DOHH2 (cell line): Measurements from ENCODE around the gene PTPRN2.

ENCODE experiments used
- H3F3A ChIP-seq: fragments of 200-600 bp; sonication (generic), shearing (Covaris generic); 2 replicates; pipeline ENCODE4 v1.6.0; 2016; ENCODE audit warnings: antibody characterized with exemption, mild to moderate bottlenecking; ENCODE audit not compliant: control insufficient read depth, insufficient read depth
- H3K27ac ChIP-seq: fragments of 200-600 bp; sonication (generic); 2 replicates; pipeline ENCODE4 v1.5.1; 2014; ENCODE audit warnings: low read depth, mild to moderate bottlenecking, low read length, moderate library complexity
- H3K27me3 ChIP-seq: fragments of 200-600 bp; sonication (generic); 2 replicates; pipeline ENCODE4 v1.6.1; 2014; ENCODE audit warnings: mild to moderate bottlenecking, low read length, mixed read lengths; ENCODE audit not compliant: control insufficient read depth
- H3K36me3 ChIP-seq: fragments of 200-600 bp; sonication (generic); 2 replicates; pipeline ENCODE4 v1.6.1; 2014; ENCODE audit warnings: mild to moderate bottlenecking, low read length, moderate library complexity, mixed read lengths; ENCODE audit not compliant: control insufficient read depth
- H3K4me1 ChIP-seq: fragments of 200-600 bp; sonication (generic); 2 replicates; pipeline ENCODE4 v1.6.1; 2014; ENCODE audit warnings: mild to moderate bottlenecking, low read length, mixed read lengths; ENCODE audit not compliant: control insufficient read depth
- H3K4me2 ChIP-seq: fragments of 200-600 bp; sonication (generic); 2 replicates; pipeline ENCODE4 v1.6.0; 2014; ENCODE audit warnings: mild to moderate bottlenecking, low read length, moderate library complexity
- H3K4me3 ChIP-seq: fragments of 200-600 bp; sonication (generic); 2 replicates; pipeline ENCODE4 v1.5.1; 2014; ENCODE audit warnings: mild to moderate bottlenecking, low read length, mixed read lengths
- H3K79me2 ChIP-seq: fragments of 200-600 bp; sonication (generic); 2 replicates; pipeline ENCODE4 v1.6.1; 2014; ENCODE audit warnings: mild to moderate bottlenecking, low read length, mixed read lengths; ENCODE audit not compliant: control insufficient read depth
- H3K9me2 ChIP-seq: fragments of 200-600 bp; sonication (generic); replicated peaks from 2 replicates; pipeline ENCODE4 v1.6.1; 2014; ENCODE audit warnings: mild to moderate bottlenecking, low read length, mixed read lengths; ENCODE audit not compliant: control insufficient read depth
- H3K9me3 ChIP-seq: fragments of 200-600 bp; sonication (generic); 2 replicates; pipeline ENCODE4 v1.6.1; 2014; ENCODE audit warnings: antibody characterized with exemption, low read length, mixed read lengths; ENCODE audit not compliant: control insufficient read depth, insufficient read depth
- H4K20me1 ChIP-seq: fragments of 200-600 bp; sonication (generic); 2 replicates; pipeline ENCODE4 v1.6.0; 2014; ENCODE audit warnings: low read depth, mild to moderate bottlenecking, antibody characterized with exemption, low read length, moderate library complexity; ENCODE audit not compliant: control insufficient read depth, insufficient read depth
- CTCF ChIP-seq: fragments of 200-600 bp; sonication (generic); IDR thresholded peaks from one replicate; pipeline ENCODE4 v1.5.1; 2014; ENCODE audit warnings: antibody characterized with exemption, mild to moderate bottlenecking, low read depth, low read length; ENCODE audit not compliant: poor library complexity, severe bottlenecking
- EZH2phosphoT487 ChIP-seq: fragments of 200-600 bp; sonication (generic); IDR thresholded peaks from 2 replicates; pipeline ENCODE4 v1.6.1; 2017; ENCODE audit warnings: borderline replicate concordance, mild to moderate bottlenecking, antibody characterized with exemption, low read length, moderate library complexity, mixed read lengths

The PTPRN2 gene

GRCh38 chr7:157547611-157548010, 1040.0 kb downstream of the PTPRN2 start:
- no peak overlapping the region for H3K4me3 ChIP-seq
- H3K36me3 ChIP-seq, result no peaks in the 10 kb centered on the region
- no peak for TF ChIP-seq CTCF
- TF ChIP-seq EZH2phosphoT487, result no peak
- no peaks in the 10 kb centered on the region for H3K9me2 ChIP-seq
- no peaks in the 10 kb centered on the region for H3F3A ChIP-seq
- no peak overlapping the region for H3K4me2 ChIP-seq
- no peak overlapping the region for H3K27ac ChIP-seq
- no peaks in the 10 kb centered on the region for H3K79me2 ChIP-seq
- no peaks in the 10 kb centered on the region for H4K20me1 ChIP-seq
- H3K4me1 ChIP-seq, result no peaks in the 10 kb centered on the region
- H3K27me3 ChIP-seq, result no peaks in the 10 kb centered on the region
- peaks cover 11% of the 10 kb centered on the region; the same call in 1 of the 2 replicates for H3K9me3 ChIP-seq

GRCh38 chr7:157547102-157547501, 1040.5 kb downstream of the PTPRN2 start:
- H3K79me2 ChIP-seq, result no peaks in the 10 kb centered on the region
- no peaks in the 10 kb centered on the region for H4K20me1 ChIP-seq
- H3K4me2 ChIP-seq, result no peak overlapping the region
- H3K27ac ChIP-seq, result no peak overlapping the region
- H3K27me3 ChIP-seq, result no peaks in the 10 kb centered on the region
- H3F3A ChIP-seq, result no peaks in the 10 kb centered on the region
- no peaks in the 10 kb centered on the region for H3K9me2 ChIP-seq
- H3K4me3 ChIP-seq, result no peak overlapping the region
- H3K4me1 ChIP-seq, result no peaks in the 10 kb centered on the region
- no peak for TF ChIP-seq CTCF
- TF ChIP-seq EZH2phosphoT487, result no peak
- H3K9me3 ChIP-seq, result peaks cover 9% of the 10 kb centered on the region; the same call in 1 of the 2 replicates
- no peaks in the 10 kb centered on the region for H3K36me3 ChIP-seq

- H3K4me3 ChIP-seq, result no peak overlapping the region
- no peaks in the 10 kb centered on the region for H3F3A ChIP-seq
- no peaks in the 10 kb centered on the region for H3K4me1 ChIP-seq
- H3K79me2 ChIP-seq, result no peaks in the 10 kb centered on the region
- 0 out of 2 replicates have a peak, but pooled peaks cover 6% of the 10 kb centered on the region for H3K9me3 ChIP-seq
- H3K36me3 ChIP-seq, result no peaks in the 10 kb centered on the region
- no peaks in the 10 kb centered on the region for H4K20me1 ChIP-seq
- no peaks in the 10 kb centered on the region for H3K27me3 ChIP-seq
- no peak overlapping the region for H3K4me2 ChIP-seq
- no peak overlapping the region for H3K27ac ChIP-seq
- no peak for TF ChIP-seq CTCF
- TF ChIP-seq EZH2phosphoT487, result no peak
- H3K9me2 ChIP-seq, result no peaks in the 10 kb centered on the region
These were observed 1042.0 kb downstream of the PTPRN2 start for GRCh38 chr7:157545681-157546060.
